Hippocampal formation (tissue), 2 donors: Measurements from ENCODE around the gene RAB39B.

Experiments
- DNase-seq, 2 donors: peaks; one replicate each; lab custom pipeline; 2025; lab: John Stamatoyannopoulos, UW

The RAB39B gene

DNA sequence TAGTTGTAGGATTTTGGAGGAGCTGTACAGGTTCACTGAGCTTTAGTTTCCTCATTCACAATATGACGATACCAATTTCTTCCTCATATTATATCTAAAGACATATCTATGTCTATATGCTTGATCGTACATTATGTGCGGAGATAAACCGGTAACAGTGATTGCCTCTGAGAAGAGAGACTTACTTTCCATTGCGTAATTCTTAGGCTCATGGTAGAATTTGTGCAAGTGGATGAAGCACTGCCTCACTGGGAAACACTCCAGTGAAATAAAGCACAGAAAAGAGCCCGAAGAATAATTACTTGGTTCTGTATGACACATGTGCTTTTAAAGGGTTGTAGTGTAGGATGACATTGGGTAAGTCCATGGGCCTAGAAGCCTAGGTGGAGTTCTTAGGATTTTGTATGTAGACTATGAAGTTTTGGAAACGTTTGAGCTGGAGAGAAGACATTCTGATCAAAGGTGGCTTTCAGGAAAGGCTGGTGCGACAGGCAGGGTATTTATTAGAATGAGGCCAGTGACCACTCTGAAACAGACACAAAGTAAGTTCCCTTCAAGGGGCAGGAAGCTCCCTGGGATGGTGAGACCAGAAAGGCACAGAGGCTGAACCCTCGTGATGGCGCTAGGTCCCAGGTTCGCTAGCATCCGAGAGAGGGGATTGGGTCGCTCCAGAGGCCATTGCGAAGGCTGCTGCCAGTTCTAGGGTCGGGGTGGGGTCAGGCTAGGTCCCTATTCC, 48.7 kb downstream of the RAB39B start:
- peak in 1 of 2 donors; percentile 12 for DNase-seq

- DNase-seq = no peak
Measured at GRCh38 chrX:155213731-155214130, 50.6 kb downstream of the RAB39B start.

GRCh38 chrX:155211208-155211607, 53.1 kb downstream of the RAB39B start:
- no peak for DNase-seq
